GM23338 (cell line): ENCODE data around the gene RAPGEFL1. TPM values are rescaled to one million over a fixed set of nuclear protein-coding genes. Genes with fewer than 3 reads are reported as not detected.

Experiments used
- ATAC-seq: fragments of 200-7000 bp; cut with Tn5 transposase; 3 replicates; pipeline ENCODE4 v1.9.1; 2020
- DNase-seq: peaks from one replicate; pipeline ENCODE4 v3.0.0-alpha.2; 2015; ENCODE audit warnings: low spot score
- H2AFZ ChIP-seq: fragments of 200-600 bp; sonication (generic); 2 replicates; pipeline ENCODE4 v1.8.0; 2016; ENCODE audit warnings: antibody characterized with exemption, mild to moderate bottlenecking, moderate library complexity
- H3F3A ChIP-seq: fragments of 200-600 bp; sonication (generic); replicated peaks from 2 replicates; pipeline ENCODE4 v1.8.0; 2017; ENCODE audit warnings: antibody characterized with exemption, mixed run types, low read depth
- H3K27ac ChIP-seq: fragments of 200-600 bp; sonication (generic); 2 replicates; pipeline ENCODE4 v1.6.1; 2016; ENCODE audit warnings: low read depth
- H3K27me3 ChIP-seq: fragments of 200-600 bp; sonication (generic); 2 replicates; pipeline ENCODE4 v1.8.0; 2016; ENCODE audit warnings: mild to moderate bottlenecking, mixed run types, moderate library complexity; ENCODE audit not compliant: insufficient read depth
- H3K36me3 ChIP-seq: fragments of 200-600 bp; sonication (generic); 2 replicates; pipeline ENCODE4 v1.8.0; 2016; ENCODE audit warnings: mild to moderate bottlenecking; ENCODE audit not compliant: insufficient read depth
- H3K4me1 ChIP-seq: fragments of 200-600 bp; sonication (generic); 2 replicates; pipeline ENCODE4 v1.8.0; 2016; ENCODE audit warnings: mild to moderate bottlenecking, moderate library complexity; ENCODE audit not compliant: insufficient read depth
- H3K4me2 ChIP-seq: fragments of 200-600 bp; sonication (generic); 2 replicates; pipeline ENCODE4 v1.7.1; 2017; ENCODE audit warnings: mixed run types
- H3K4me3 ChIP-seq: fragments of 200-600 bp; sonication (generic); 2 replicates; pipeline ENCODE4 v1.6.1; 2016; ENCODE audit warnings: mixed run types
- H3K79me2 ChIP-seq: fragments of 200-600 bp; sonication (generic); replicated peaks from 2 replicates; pipeline ENCODE4 v1.8.0; 2017; ENCODE audit warnings: mild to moderate bottlenecking; ENCODE audit not compliant: insufficient read depth
- H3K9me2 ChIP-seq: fragments of 200-600 bp; sonication (generic); 2 replicates; pipeline ENCODE4 v1.8.0; 2017; ENCODE audit not compliant: insufficient read depth
- H4K20me1 ChIP-seq: fragments of 200-600 bp; sonication (generic); replicated peaks from 2 replicates; pipeline ENCODE4 v1.8.0; 2017; ENCODE audit warnings: mild to moderate bottlenecking; ENCODE audit not compliant: insufficient read depth
- H3K27ac Mint-ChIP-seq: 2 replicates; pipeline ENCODE4 v1.8.0; 2020; ENCODE audit warnings: inconsistent platforms, mild to moderate bottlenecking, moderate library complexity, mixed read lengths
- H3K27me3 Mint-ChIP-seq: 3 replicates; pipeline ENCODE4 v1.8.0; 2022; ENCODE audit warnings: low read depth, mild to moderate bottlenecking, moderate library complexity, mixed read lengths, inconsistent platforms; ENCODE audit not compliant: insufficient read depth, poor library complexity
- H3K36me3 Mint-ChIP-seq: 3 replicates; pipeline ENCODE4 v1.8.0; 2021; ENCODE audit warnings: low read depth, mild to moderate bottlenecking, inconsistent platforms, moderate library complexity, mixed read lengths
- H3K4me1 Mint-ChIP-seq: 3 replicates; pipeline ENCODE4 v1.8.0; 2020; ENCODE audit warnings: mild to moderate bottlenecking, inconsistent platforms, mixed read lengths
- H3K4me3 Mint-ChIP-seq: 3 replicates; pipeline ENCODE4 v1.8.0; 2021; ENCODE audit warnings: moderate library complexity, mild to moderate bottlenecking, inconsistent platforms, mixed read lengths
- H3K9me3 Mint-ChIP-seq: 3 replicates; pipeline ENCODE4 v1.8.0; 2020; ENCODE audit warnings: moderate library complexity, mild to moderate bottlenecking, inconsistent platforms, mixed read lengths
- CREB1 ChIP-seq: fragments of 250-450 bp; sonication (Bioruptor Pico); IDR thresholded peaks from 2 replicates; pipeline ENCODE4 v1.5.0; 2020; ENCODE audit warnings: low read depth, mild to moderate bottlenecking, moderate library complexity
- EZH2 ChIP-seq: fragments of 200-600 bp; sonication (generic); IDR thresholded peaks from one replicate; pipeline ENCODE4 v1.8.0; 2017; ENCODE audit warnings: antibody characterized with exemption, mild to moderate bottlenecking, low read depth; ENCODE audit not compliant: unreplicated experiment
- EZH2phosphoT487 ChIP-seq: fragments of 200-600 bp; sonication (generic); IDR thresholded peaks from one replicate; pipeline ENCODE4 v1.8.1; 2018; ENCODE audit warnings: antibody characterized with exemption; ENCODE audit not compliant: unreplicated experiment
- JUNB ChIP-seq: IDR thresholded peaks from one replicate; pipeline ENCODE4 v1.6.1; 2016; ENCODE audit warnings: antibody characterized with exemption; ENCODE audit not compliant: unreplicated experiment
- NANOG ChIP-seq: IDR thresholded peaks from 2 replicates; pipeline ENCODE4 v1.6.1; 2016; ENCODE audit warnings: antibody characterized with exemption, borderline replicate concordance
- POLR2AphosphoS5 ChIP-seq: IDR thresholded peaks from 2 replicates; pipeline ENCODE4 v1.6.1; 2016; ENCODE audit warnings: antibody characterized with exemption, low read depth
- STAT1 ChIP-seq: IDR thresholded peaks from one replicate; pipeline ENCODE4 v1.6.1; 2016; ENCODE audit warnings: antibody characterized with exemption; ENCODE audit not compliant: unreplicated experiment
- ZNF114 ChIP-seq: fragments of 250-450 bp; sonication (Bioruptor Pico); IDR thresholded peaks from 2 replicates; pipeline ENCODE4 v1.5.0; 2020; ENCODE audit warnings: mild to moderate bottlenecking, moderate library complexity
- ZNF331 ChIP-seq: fragments of 250-450 bp; sonication (Bioruptor Pico); IDR thresholded peaks from 2 replicates; pipeline ENCODE4 v1.5.0; 2020; ENCODE audit warnings: low read depth, mild to moderate bottlenecking, moderate library complexity
- polyA plus RNA-seq: library from polyadenylated mRNA; unstranded; fragments of >200 nt; fragmentation: Nextera tagmentation; extraction: Ambion mirVana; gene quantifications from 2 replicates; pipeline ENCODE4 v1.2.1, GENCODE V29; 2016
- total RNA-seq: library from RNA; depleted of rRNA; stranded (reverse); fragments of >200 nt; shearing (Covaris generic); gene quantifications from 2 replicates; pipeline ENCODE4 v1.2.3, GENCODE V29; 2014
- TF ChIP-seq, protein P1 (sequence below): fragments of 250-450 bp; sonication (Bioruptor Pico); IDR thresholded peaks from 2 replicates; pipeline ENCODE4 v1.5.0; 2020; ENCODE audit warnings: mild to moderate bottlenecking, moderate library complexity
- TF ChIP-seq, protein P2 (sequence below): IDR thresholded peaks from one replicate; pipeline ENCODE4 v1.6.1; 2018; ENCODE audit warnings: antibody characterized with exemption; ENCODE audit not compliant: unreplicated experiment
- TF ChIP-seq, protein P3 (sequence below): IDR thresholded peaks from 2 replicates; pipeline ENCODE4 v1.6.1; 2016; ENCODE audit warnings: antibody characterized with exemption
- TF ChIP-seq, protein P4 (sequence below), 2 experiments: fragments of 200-600 bp in 1 of 2; sonication (generic) in 1 of 2; conservative IDR thresholded peaks; 2 replicates each; pipeline versions ENCODE4 v1.5.1 to v1.6.1; 2016 to 2017; ENCODE audit warnings: antibody characterized with exemption in 2 of 2, low read depth in 2 of 2, mild to moderate bottlenecking in 2 of 2, moderate library complexity in 1 of 2

Gene RAPGEFL1
- total and polyA plus RNA-seq, 2 experiments from 2014 or later, result 6.7 to 14.0 TPM

DNA sequence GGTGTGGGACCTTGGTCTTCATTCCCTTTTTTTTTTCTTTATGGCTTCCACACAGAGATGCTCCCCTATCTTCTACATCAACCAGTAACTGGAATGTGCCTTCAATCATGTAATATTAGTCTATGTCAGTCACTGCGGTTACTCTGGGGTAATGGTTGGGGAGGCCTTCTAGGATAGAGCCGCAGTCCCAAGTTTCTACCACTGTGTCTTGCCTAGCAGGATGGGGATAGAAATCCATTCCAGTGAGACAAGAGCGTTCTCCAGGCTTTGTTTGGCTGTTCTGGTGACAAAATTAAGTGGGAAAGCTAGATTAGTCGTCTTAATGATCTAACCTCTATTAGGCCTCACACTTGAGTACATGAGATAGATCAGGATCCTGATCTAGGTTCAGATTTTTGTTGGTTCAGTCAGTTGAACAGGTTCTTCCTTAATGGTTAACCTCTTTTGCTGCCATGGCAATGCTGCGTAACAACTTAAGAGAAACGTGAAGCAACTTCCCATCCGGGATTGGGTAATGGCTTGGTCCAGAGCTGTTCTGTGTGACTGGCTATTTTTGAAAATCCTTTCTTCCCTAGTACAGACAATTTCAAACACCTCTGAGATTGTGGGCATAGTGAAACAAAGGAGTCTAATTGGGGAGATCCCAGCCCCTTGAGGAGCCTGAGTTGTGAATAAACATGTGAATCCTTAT, 46.8 kb upstream of the RAPGEFL1 start:
- DNase-seq, result no peak
- no peaks in the 10 kb centered on the region for H3K4me1 ChIP-seq
- Mint-ChIP-seq H3K27me3 (peaks cover 2% of the 10 kb centered on the region), H3K27ac (peak overlapping the region; percentile 46), H3K4me1 (no peaks in the 10 kb centered on the region; the same call in 1 of the 3 replicates), H3K9me3 (no peaks in the 10 kb centered on the region), H3K36me3 (peaks cover 96% of the 10 kb centered on the region), H3K4me3 (no peak overlapping the region)
- no peak overlapping the region for H3K4me3 ChIP-seq
- no peak for TF ChIP-seq NANOG
- no peak for TF ChIP-seq JUNB
- no peak for TF ChIP-seq ZNF331 (CRISPR knock-in tag)
- TF ChIP-seq POLR2AphosphoS5, result no peak
- TF ChIP-seq, protein P1, sequence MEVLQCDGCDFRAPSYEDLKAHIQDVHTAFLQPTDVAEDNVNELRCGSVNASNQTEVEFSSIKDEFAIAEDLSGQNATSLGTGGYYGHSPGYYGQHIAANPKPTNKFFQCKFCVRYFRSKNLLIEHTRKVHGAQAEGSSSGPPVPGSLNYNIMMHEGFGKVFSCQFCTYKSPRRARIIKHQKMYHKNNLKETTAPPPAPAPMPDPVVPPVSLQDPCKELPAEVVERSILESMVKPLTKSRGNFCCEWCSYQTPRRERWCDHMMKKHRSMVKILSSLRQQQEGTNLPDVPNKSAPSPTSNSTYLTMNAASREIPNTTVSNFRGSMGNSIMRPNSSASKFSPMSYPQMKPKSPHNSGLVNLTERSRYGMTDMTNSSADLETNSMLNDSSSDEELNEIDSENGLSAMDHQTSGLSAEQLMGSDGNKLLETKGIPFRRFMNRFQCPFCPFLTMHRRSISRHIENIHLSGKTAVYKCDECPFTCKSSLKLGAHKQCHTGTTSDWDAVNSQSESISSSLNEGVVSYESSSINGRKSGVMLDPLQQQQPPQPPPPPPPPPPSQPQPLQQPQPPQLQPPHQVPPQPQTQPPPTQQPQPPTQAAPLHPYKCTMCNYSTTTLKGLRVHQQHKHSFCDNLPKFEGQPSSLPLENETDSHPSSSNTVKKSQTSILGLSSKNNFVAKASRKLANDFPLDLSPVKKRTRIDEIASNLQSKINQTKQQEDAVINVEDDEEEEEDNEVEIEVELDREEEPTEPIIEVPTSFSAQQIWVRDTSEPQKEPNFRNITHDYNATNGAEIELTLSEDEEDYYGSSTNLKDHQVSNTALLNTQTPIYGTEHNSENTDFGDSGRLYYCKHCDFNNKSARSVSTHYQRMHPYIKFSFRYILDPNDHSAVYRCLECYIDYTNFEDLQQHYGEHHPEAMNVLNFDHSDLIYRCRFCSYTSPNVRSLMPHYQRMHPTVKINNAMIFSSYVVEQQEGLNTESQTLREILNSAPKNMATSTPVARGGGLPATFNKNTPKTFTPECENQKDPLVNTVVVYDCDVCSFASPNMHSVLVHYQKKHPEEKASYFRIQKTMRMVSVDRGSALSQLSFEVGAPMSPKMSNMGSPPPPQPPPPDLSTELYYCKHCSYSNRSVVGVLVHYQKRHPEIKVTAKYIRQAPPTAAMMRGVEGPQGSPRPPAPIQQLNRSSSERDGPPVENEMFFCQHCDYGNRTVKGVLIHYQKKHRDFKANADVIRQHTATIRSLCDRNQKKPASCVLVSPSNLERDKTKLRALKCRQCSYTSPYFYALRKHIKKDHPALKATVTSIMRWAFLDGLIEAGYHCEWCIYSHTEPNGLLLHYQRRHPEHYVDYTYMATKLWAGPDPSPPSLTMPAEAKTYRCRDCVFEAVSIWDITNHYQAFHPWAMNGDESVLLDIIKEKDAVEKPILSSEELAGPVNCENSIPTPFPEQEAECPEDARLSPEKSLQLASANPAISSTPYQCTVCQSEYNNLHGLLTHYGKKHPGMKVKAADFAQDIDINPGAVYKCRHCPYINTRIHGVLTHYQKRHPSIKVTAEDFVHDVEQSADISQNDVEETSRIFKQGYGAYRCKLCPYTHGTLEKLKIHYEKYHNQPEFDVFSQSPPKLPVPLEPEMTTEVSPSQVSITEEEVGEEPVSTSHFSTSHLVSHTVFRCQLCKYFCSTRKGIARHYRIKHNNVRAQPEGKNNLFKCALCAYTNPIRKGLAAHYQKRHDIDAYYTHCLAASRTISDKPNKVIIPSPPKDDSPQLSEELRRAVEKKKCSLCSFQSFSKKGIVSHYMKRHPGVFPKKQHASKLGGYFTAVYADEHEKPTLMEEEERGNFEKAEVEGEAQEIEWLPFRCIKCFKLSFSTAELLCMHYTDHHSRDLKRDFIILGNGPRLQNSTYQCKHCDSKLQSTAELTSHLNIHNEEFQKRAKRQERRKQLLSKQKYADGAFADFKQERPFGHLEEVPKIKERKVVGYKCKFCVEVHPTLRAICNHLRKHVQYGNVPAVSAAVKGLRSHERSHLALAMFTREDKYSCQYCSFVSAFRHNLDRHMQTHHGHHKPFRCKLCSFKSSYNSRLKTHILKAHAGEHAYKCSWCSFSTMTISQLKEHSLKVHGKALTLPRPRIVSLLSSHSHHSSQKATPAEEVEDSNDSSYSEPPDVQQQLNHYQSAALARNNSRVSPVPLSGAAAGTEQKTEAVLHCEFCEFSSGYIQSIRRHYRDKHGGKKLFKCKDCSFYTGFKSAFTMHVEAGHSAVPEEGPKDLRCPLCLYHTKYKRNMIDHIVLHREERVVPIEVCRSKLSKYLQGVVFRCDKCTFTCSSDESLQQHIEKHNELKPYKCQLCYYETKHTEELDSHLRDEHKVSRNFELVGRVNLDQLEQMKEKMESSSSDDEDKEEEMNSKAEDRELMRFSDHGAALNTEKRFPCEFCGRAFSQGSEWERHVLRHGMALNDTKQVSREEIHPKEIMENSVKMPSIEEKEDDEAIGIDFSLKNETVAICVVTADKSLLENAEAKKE, result no peak
- TF ChIP-seq EZH2, result no peak
- TF ChIP-seq STAT1, result no peak
- TF ChIP-seq, protein P2, sequence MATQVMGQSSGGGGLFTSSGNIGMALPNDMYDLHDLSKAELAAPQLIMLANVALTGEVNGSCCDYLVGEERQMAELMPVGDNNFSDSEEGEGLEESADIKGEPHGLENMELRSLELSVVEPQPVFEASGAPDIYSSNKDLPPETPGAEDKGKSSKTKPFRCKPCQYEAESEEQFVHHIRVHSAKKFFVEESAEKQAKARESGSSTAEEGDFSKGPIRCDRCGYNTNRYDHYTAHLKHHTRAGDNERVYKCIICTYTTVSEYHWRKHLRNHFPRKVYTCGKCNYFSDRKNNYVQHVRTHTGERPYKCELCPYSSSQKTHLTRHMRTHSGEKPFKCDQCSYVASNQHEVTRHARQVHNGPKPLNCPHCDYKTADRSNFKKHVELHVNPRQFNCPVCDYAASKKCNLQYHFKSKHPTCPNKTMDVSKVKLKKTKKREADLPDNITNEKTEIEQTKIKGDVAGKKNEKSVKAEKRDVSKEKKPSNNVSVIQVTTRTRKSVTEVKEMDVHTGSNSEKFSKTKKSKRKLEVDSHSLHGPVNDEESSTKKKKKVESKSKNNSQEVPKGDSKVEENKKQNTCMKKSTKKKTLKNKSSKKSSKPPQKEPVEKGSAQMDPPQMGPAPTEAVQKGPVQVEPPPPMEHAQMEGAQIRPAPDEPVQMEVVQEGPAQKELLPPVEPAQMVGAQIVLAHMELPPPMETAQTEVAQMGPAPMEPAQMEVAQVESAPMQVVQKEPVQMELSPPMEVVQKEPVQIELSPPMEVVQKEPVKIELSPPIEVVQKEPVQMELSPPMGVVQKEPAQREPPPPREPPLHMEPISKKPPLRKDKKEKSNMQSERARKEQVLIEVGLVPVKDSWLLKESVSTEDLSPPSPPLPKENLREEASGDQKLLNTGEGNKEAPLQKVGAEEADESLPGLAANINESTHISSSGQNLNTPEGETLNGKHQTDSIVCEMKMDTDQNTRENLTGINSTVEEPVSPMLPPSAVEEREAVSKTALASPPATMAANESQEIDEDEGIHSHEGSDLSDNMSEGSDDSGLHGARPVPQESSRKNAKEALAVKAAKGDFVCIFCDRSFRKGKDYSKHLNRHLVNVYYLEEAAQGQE, result no peak
- no peak for TF ChIP-seq CREB1 (CRISPR knock-in tag)
- TF ChIP-seq, protein P3, sequence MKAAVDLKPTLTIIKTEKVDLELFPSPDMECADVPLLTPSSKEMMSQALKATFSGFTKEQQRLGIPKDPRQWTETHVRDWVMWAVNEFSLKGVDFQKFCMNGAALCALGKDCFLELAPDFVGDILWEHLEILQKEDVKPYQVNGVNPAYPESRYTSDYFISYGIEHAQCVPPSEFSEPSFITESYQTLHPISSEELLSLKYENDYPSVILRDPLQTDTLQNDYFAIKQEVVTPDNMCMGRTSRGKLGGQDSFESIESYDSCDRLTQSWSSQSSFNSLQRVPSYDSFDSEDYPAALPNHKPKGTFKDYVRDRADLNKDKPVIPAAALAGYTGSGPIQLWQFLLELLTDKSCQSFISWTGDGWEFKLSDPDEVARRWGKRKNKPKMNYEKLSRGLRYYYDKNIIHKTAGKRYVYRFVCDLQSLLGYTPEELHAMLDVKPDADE, result no peak
- TF ChIP-seq, protein P4, sequence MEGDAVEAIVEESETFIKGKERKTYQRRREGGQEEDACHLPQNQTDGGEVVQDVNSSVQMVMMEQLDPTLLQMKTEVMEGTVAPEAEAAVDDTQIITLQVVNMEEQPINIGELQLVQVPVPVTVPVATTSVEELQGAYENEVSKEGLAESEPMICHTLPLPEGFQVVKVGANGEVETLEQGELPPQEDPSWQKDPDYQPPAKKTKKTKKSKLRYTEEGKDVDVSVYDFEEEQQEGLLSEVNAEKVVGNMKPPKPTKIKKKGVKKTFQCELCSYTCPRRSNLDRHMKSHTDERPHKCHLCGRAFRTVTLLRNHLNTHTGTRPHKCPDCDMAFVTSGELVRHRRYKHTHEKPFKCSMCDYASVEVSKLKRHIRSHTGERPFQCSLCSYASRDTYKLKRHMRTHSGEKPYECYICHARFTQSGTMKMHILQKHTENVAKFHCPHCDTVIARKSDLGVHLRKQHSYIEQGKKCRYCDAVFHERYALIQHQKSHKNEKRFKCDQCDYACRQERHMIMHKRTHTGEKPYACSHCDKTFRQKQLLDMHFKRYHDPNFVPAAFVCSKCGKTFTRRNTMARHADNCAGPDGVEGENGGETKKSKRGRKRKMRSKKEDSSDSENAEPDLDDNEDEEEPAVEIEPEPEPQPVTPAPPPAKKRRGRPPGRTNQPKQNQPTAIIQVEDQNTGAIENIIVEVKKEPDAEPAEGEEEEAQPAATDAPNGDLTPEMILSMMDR (conservative IDR thresholded peaks at IDR 0.05; ENCODE audit: low read depth in 2 of 2), result no peak
- no peak for TF ChIP-seq ZNF114 (CRISPR knock-in tag)
- TF ChIP-seq EZH2phosphoT487, result no peak
- H3K9me2 ChIP-seq, result no peaks in the 10 kb centered on the region
- ATAC-seq, result no peak
- peak overlapping the region; percentile 79 for H3K27ac ChIP-seq
- H3F3A ChIP-seq, result peaks cover 47% of the 10 kb centered on the region
- H3K4me2 ChIP-seq, result no peak overlapping the region
- H4K20me1 ChIP-seq, result peaks cover 26% of the 10 kb centered on the region
- peaks cover 39% of the 10 kb centered on the region for H3K79me2 ChIP-seq
- H2AFZ ChIP-seq, result no peak overlapping the region
- H3K36me3 ChIP-seq, result peaks cover 86% of the 10 kb centered on the region
- H3K27me3 ChIP-seq, result no peaks in the 10 kb centered on the region
